Measurements from ENCODE around the gene MMUT.

- TF ChIP-seq CTCF (IDR thresholded peaks at IDR 0.05) = no peak
- TF ChIP-seq POLR2A (IDR thresholded peaks at IDR 0.05) = no peak
These were observed 490 bp downstream of the MMUT start for GRCh38 chr6:49462599-49462926.
